Cerebellar cortex (tissue), 1 donor: ENCODE measurements around the gene UGT2A1.

ENCODE experiments used
- DNase-seq: peaks from one replicate; pipeline ENCODE4 v3.0.0-alpha.2; 2015; ENCODE audit warnings: low spot score

UGT2A1 gene

GRCh38 chr4:69589884-69590283 is 63.2 kb downstream of the UGT2A1 start:
- DNase-seq, result no peak

- no peak for DNase-seq
Observed at GRCh38 chr4:69584135-69584534, 68.9 kb downstream of the UGT2A1 start.

- no peak for DNase-seq
Observed at GRCh38 chr4:69583543-69583942, 69.5 kb downstream of the UGT2A1 start.

GRCh38 chr4:69577245-69577644 is 75.8 kb downstream of the UGT2A1 start:
- no peak for DNase-seq

GRCh38 chr4:69576251-69576877 is 76.7 kb downstream of the UGT2A1 start:
- DNase-seq, result no peak

GRCh38 chr4:69568787-69569186 is 84.3 kb downstream of the UGT2A1 start:
- no peak for DNase-seq

GRCh38 chr4:69563424-69563823 is 89.6 kb downstream of the UGT2A1 start:
- DNase-seq, result no peak

- no peak for DNase-seq
Observed at GRCh38 chr4:69549651-69550050, 103.4 kb downstream of the UGT2A1 start.

- DNase-seq, result no peak
Observed at GRCh38 chr4:69546134-69546765, 106.8 kb downstream of the UGT2A1 start.
